K562 (cell line): Measurements from ENCODE around the gene SVIL. TPM values are rescaled to one million over a fixed set of nuclear protein-coding genes. Genes with fewer than 3 reads are reported as not detected.

Experiments
- ATAC-seq: fragments of 200-7000 bp; cut with Tn5 transposase; 3 replicates; pipeline ENCODE4 v1.9.1; 2020; ENCODE audit warnings: moderate library complexity
- BruUV-seq: library from RNA; stranded (reverse); fragments of 400-500 nt; replicated peaks from 2 replicates; lab custom pipeline; 2021; lab: Mats Ljungman, UMichigan
- CTCF ChIA-PET: fragments of 300-600 bp; formaldehyde crosslinking; extraction: SDS; loops from one replicate; lab custom pipeline; 2021; ENCODE audit warnings: low intra/inter-chr PET ratio; lab: Yijun Ruan, JAX
- POLR2A ChIA-PET: fragments of 300-600, 350-650 bp; sonication (Branson Sonifier 250); formaldehyde crosslinking; extraction: SDS; loops from one replicate; lab custom pipeline; 2021; ENCODE audit warnings: antibody characterized with exemption, inconsistent platforms; lab: Yijun Ruan, JAX
- DNase-seq, 4 experiments: peaks; one replicate each; pipeline versions ENCODE4 v3.0.0 to v3.0.0-alpha.2; 2011 to 2018; ENCODE audit warnings: low spot score in 3 of 4, mixed read lengths in 3 of 4; ENCODE audit errors: extremely low read depth in 1 of 4
- FAIRE-seq: peaks from 2 replicates; lab custom pipeline; 2011; peaks lifted over from hg19 to GRCh38; lab: Jason Lieb, UNC
- H2AFZ ChIP-seq: 2 replicates; pipeline ENCODE4 v1.6.0; 2011; ENCODE audit warnings: low read depth, low read length, control low read depth, inconsistent platforms
- H3K27ac ChIP-seq: fragments of 200-600 bp; 3 replicates; pipeline ENCODE4 v1.8.0; 2011; ENCODE audit warnings: low read depth, mild to moderate bottlenecking, control low read depth, inconsistent platforms, low read length, moderate library complexity, mixed read lengths; ENCODE audit errors: extremely low read depth
- H3K27me3 ChIP-seq, 2 experiments: fragments of 300-600 bp in 1 of 2; 2 replicates in 1 of 2; 3 replicates in 1 of 2; pipeline versions ENCODE4 v1.6.0 to v1.8.0; 2011; ENCODE audit warnings: inconsistent platforms in 2 of 2, low read length in 2 of 2, mild to moderate bottlenecking in 1 of 2, mixed read lengths in 1 of 2, moderate library complexity in 1 of 2; ENCODE audit not compliant: control insufficient read depth in 2 of 2, insufficient read depth in 2 of 2
- H3K36me3 ChIP-seq: fragments of 300-600 bp; 3 replicates; pipeline ENCODE4 v1.8.0; 2011; ENCODE audit warnings: mild to moderate bottlenecking, low read length, inconsistent platforms; ENCODE audit not compliant: control insufficient read depth, insufficient read depth
- H3K4me1 ChIP-seq, 2 experiments: fragments of 200-600 bp in 1 of 2; replicated peaks in 1 of 2; 2 replicates in 1 of 2; 3 replicates in 1 of 2; pipeline versions ENCODE4 v1.5.1 to v1.8.0; 2011; ENCODE audit warnings: inconsistent platforms in 2 of 2, low read length in 2 of 2, mild to moderate bottlenecking in 1 of 2, mixed read lengths in 1 of 2, moderate library complexity in 1 of 2; ENCODE audit not compliant: control insufficient read depth in 2 of 2, insufficient read depth in 2 of 2
- H3K4me2 ChIP-seq: 2 replicates; pipeline ENCODE4 v1.6.1; 2011; ENCODE audit warnings: low read length, control low read depth, inconsistent platforms, mixed read lengths; ENCODE audit not compliant: insufficient read depth
- H3K4me3 ChIP-seq: fragments of 200-600 bp; sonication (generic), shearing (Covaris generic); 2 replicates; pipeline ENCODE4 v1.5.1; 2016; ENCODE audit warnings: control low read depth, inconsistent platforms
- H3K79me2 ChIP-seq: fragments of 200-600 bp; 3 replicates; pipeline ENCODE4 v1.8.0; 2011; ENCODE audit warnings: low read length, inconsistent platforms; ENCODE audit not compliant: control insufficient read depth, insufficient read depth
- H3K9ac ChIP-seq, 2 experiments: 2 replicates each; pipeline versions ENCODE4 v1.6.0 to v1.6.1; 2011; ENCODE audit warnings: low read depth in 2 of 2, low read length in 2 of 2, control low read depth in 1 of 2, inconsistent platforms in 1 of 2, mild to moderate bottlenecking in 1 of 2, mixed read lengths in 1 of 2; ENCODE audit not compliant: insufficient read depth in 1 of 2
- H3K9me1 ChIP-seq: one replicate; pipeline ENCODE4 v1.6.0; 2011; ENCODE audit warnings: inconsistent platforms, mild to moderate bottlenecking, low read length, moderate library complexity; ENCODE audit not compliant: control insufficient read depth, insufficient read depth
- H3K9me3 ChIP-seq: replicated peaks from 2 replicates; pipeline ENCODE4 v1.5.1; 2011; ENCODE audit warnings: low read depth, low read length, inconsistent platforms; ENCODE audit not compliant: control insufficient read depth, insufficient read depth
- H4K20me1 ChIP-seq: replicated peaks from 2 replicates; pipeline ENCODE4 v1.6.1; 2011; ENCODE audit warnings: low read length, inconsistent platforms, mixed read lengths; ENCODE audit not compliant: control insufficient read depth, insufficient read depth
- CBFA2T3 ChIP-seq: fragments of 450-650 bp; IDR thresholded peaks from 2 replicates; pipeline ENCODE4 v1.6.1; 2017
- DNMT1 ChIP-seq: fragments of 450-650 bp; IDR thresholded peaks from 2 replicates; pipeline ENCODE4 v1.6.1; 2016; ENCODE audit warnings: antibody characterized with exemption, mild to moderate bottlenecking
- FOSL1 ChIP-seq: fragments of 200-800 bp; sonication (Bioruptor generic); conservative IDR thresholded peaks from 2 replicates; pipeline ENCODE4 v1.6.1; 2016; ENCODE audit warnings: missing genetic modification characterization, missing compliant biosample characterization
- KDM1A ChIP-seq, 2 experiments: fragments of 450-650 bp; IDR thresholded peaks; 2 replicates each; pipeline ENCODE4 v1.6.1; 2016; ENCODE audit warnings: mild to moderate bottlenecking in 2 of 2
- MAFK ChIP-seq: IDR thresholded peaks from 2 replicates; pipeline ENCODE4 v1.6.1; 2011; ENCODE audit warnings: low read length, improper control_type of control experiment
- MAZ ChIP-seq, 2 experiments: fragments of 450-650 bp in 1 of 2; sonication (generic) in 1 of 2; formaldehyde crosslinking; IDR thresholded peaks in 1 of 2; conservative IDR thresholded peaks in 1 of 2; 2 replicates each; pipeline versions ENCODE4 v1.4.0 to v1.5.0; 2020; ENCODE audit warnings: mild to moderate bottlenecking in 1 of 2, missing genetic modification reagents in 1 of 2
- PHF21A ChIP-seq: fragments of 450-650 bp; IDR thresholded peaks from 2 replicates; pipeline ENCODE4 v1.6.1; 2017; ENCODE audit warnings: low read depth, borderline replicate concordance
- RNF2 ChIP-seq: sonication (generic); IDR thresholded peaks from 2 replicates; pipeline ENCODE4 v1.6.1; 2016
- SNAPC5 ChIP-seq: fragments of 250-450 bp; sonication (Bioruptor Pico); IDR thresholded peaks from 2 replicates; pipeline ENCODE4 v1.8.0; 2021; ENCODE audit warnings: moderate library complexity, mild to moderate bottlenecking, inconsistent platforms
- SRSF9 ChIP-seq: fragments of 200-400 bp; formaldehyde crosslinking; IDR thresholded peaks from 2 replicates; pipeline ENCODE4 v1.6.1; 2017; ENCODE audit warnings: low read depth, low read length, borderline replicate concordance
- ZNF121 ChIP-seq: sonication (generic); formaldehyde crosslinking; conservative IDR thresholded peaks from 2 replicates; pipeline ENCODE4 v1.8.0; 2022; ENCODE audit warnings: missing genetic modification reagents
- ZNF133 ChIP-seq: fragments of 250-450 bp; sonication (Bioruptor Pico); IDR thresholded peaks from 2 replicates; pipeline ENCODE4 v1.4.0; 2020; ENCODE audit warnings: mild to moderate bottlenecking
- ZNF212 ChIP-seq: fragments of 450-650 bp; formaldehyde crosslinking; IDR thresholded peaks from 2 replicates; pipeline ENCODE4 v1.4.0; 2020; ENCODE audit warnings: mild to moderate bottlenecking
- ZNF518B ChIP-seq: fragments of 250-450 bp; sonication (Bioruptor Pico); IDR thresholded peaks from 2 replicates; pipeline ENCODE4 v1.5.0; 2021; ENCODE audit warnings: mild to moderate bottlenecking, moderate library complexity
- ZNF583 ChIP-seq: fragments of 250-450 bp; sonication (Bioruptor Pico); IDR thresholded peaks from 2 replicates; pipeline ENCODE4 v1.4.0; 2020
- ZSCAN29 ChIP-seq: fragments of 450-650 bp; IDR thresholded peaks from 2 replicates; pipeline ENCODE4 v1.6.1; 2017
- WGBS: fragments of 100-300 bp; shearing (Covaris generic); methylation state at CpG from one replicate; pipeline ENCODE4 v1.1.6; 2016; ENCODE audit warnings: low coverage, mixed read lengths; ENCODE audit not compliant: insufficient coverage; ENCODE audit errors: missing lambda C conversion rate; 5-methylcytosine and 5-hydroxymethylcytosine counted together
- in situ Hi-C: fragments of 300-500 bp; cut with MboI; formaldehyde crosslinking; loops from 4 replicates; pipeline ENCODE4 v1.15.0; 2018; ENCODE audit warnings: inconsistent platforms, mixed read lengths
- intact Hi-C: fragments of 100-400 bp; cut with micrococcal nuclease; formaldehyde crosslinking; loops from 2 replicates; pipeline ENCODE4 v1.14.2; 2022
- polyA plus RNA-seq, 8 experiments: library from polyadenylated mRNA; depleted of rRNA in 4 of 8; stranded (reverse) in 5 of 8; unstranded in 3 of 8; fragments of >200 nt; fragmentation: Nextera tagmentation in 2 of 8; fragmentation: Illumina TruSeq in 1 of 8; extraction: Ambion mirVana in 2 of 8; extraction: Trizol in 1 of 8; gene quantifications; 2 replicates each; pipeline versions ENCODE4 v1.2.1 to v1.2.3, GENCODE V29; 2011 to 2014; ENCODE audit warnings: inconsistent platforms in 1 of 8, missing spikeins in 1 of 8
- total RNA-seq, 7 experiments: library from RNA; depleted of rRNA in 6 of 7; stranded (reverse); fragments of >200 nt in 6 of 7; fragmentation: Illumina TruSeq in 2 of 7; extraction: Trizol in 2 of 7; gene quantifications; 2 replicates each; pipeline versions ENCODE4 v1.2.1 to v1.2.3, GENCODE V29; 2011 to 2021; ENCODE audit warnings: low replicate concordance in 1 of 7

Gene SVIL
- total and polyA plus RNA-seq, 9 of the 15 experiments (the other 6 are each of a cell fraction or from before 2014, with no cell fraction given): under 0.01 to 0.18 (median 0.05) TPM; not detected in 3

- no TSS peak for BruUV-seq
- no peak overlapping the region for H3K4me3 ChIP-seq
- in situ Hi-C loops: no loop called here
- H3K9me1 ChIP-seq: no peaks in the 10 kb centered on the region
- WGBS: 44% methylated on average over 2 of the region's 2 CpGs
- DNase-seq (no peak), ATAC-seq (no peak), FAIRE-seq (no peak)
- ChIA-PET POLR2A (no interaction called here), CTCF (no interaction called here)
- H3K9me3 ChIP-seq: no peaks in the 10 kb centered on the region
- no peaks in the 10 kb centered on the region for H3K27me3 ChIP-seq
- H3K36me3 ChIP-seq: peaks cover 26% of the 10 kb centered on the region; the same call in 2 of the 3 replicates
- H3K4me1 ChIP-seq: peaks cover 6 to 12% of the 10 kb centered on the region in 2 experiments; a peak in 3 of 5 replicates
- no peak overlapping the region for H3K9ac ChIP-seq
- H3K4me2 ChIP-seq: no peak overlapping the region
- intact Hi-C loops: no loop called here
- H3K27ac ChIP-seq: no peak overlapping the region
- TF ChIP-seq MAZ (CRISPR knock-in tag; conservative IDR thresholded peaks at IDR 0.05 in 1 of 2, IDR thresholded peaks at IDR 0.05 in 1 of 2): no peak
- TF ChIP-seq FOSL1 (tag): 0 out of 2 replicates have a peak, but pooled peaks have one; percentile 21
- H3K79me2 ChIP-seq: peaks cover 49% of the 10 kb centered on the region
- no peak overlapping the region for H2AFZ ChIP-seq
- no peaks in the 10 kb centered on the region for H4K20me1 ChIP-seq
These were observed 218.9 kb downstream of the SVIL start for GRCh38 chr10:29415876-29416275.

- FAIRE-seq (no peak), DNase-seq (no peak), ATAC-seq (no peak)
- in situ Hi-C loops: no loop called here
- Histone ChIP-seq H2AFZ (no peak overlapping the region), H3K27ac (no peak overlapping the region), H3K9me3 (no peaks in the 10 kb centered on the region), H3K36me3 (peaks cover 18% of the 10 kb centered on the region; the same call in 2 of the 3 replicates), H3K9me1 (no peaks in the 10 kb centered on the region), H3K27me3 (no peaks in the 10 kb centered on the region), H3K4me3 (no peak overlapping the region), H3K4me2 (no peak overlapping the region), H3K9ac (no peak overlapping the region), H4K20me1 (no peaks in the 10 kb centered on the region), H3K4me1 (peaks cover 11 to 12% of the 10 kb centered on the region in 2 experiments; a peak in 4 of 5 replicates), H3K79me2 (peaks cover 60% of the 10 kb centered on the region)
- intact Hi-C loops: no loop called here
- POLR2A ChIA-PET: no interaction called here
- CTCF ChIA-PET: no interaction called here
- BruUV-seq: no TSS peak
- 50% methylated on average over 1 of the region's 1 CpG for WGBS
- TF ChIP-seq ZNF212 (CRISPR knock-in tag) (no peak), ZNF121 (CRISPR knock-in tag) (no peak), ZSCAN29 (no peak), SRSF9 (no peak), ZNF583 (CRISPR knock-in tag) (no peak), ZNF518B (no peak), ZNF133 (no peak), RNF2 (no peak), DNMT1 (no peak), MAFK (no peak), SNAPC5 (no peak), CBFA2T3 (no peak), PHF21A (no peak), KDM1A (IDR thresholded peaks at IDR 0.05) (no peak)
These were observed 220.3 kb downstream of the SVIL start for GRCh38 chr10:29414501-29414900.
